Measurements from ENCODE around the gene CDC37. TPM values are rescaled to one million over a fixed set of nuclear protein-coding genes. Genes with fewer than 3 reads are reported as not detected.
A peak's percentile ranks its signal among the peaks of the same experiment; 100 is the strongest.

Gene CDC37
- total and polyA plus RNA-seq, 2 experiments from 2014 or later: 183 to 280 TPM

DNA sequence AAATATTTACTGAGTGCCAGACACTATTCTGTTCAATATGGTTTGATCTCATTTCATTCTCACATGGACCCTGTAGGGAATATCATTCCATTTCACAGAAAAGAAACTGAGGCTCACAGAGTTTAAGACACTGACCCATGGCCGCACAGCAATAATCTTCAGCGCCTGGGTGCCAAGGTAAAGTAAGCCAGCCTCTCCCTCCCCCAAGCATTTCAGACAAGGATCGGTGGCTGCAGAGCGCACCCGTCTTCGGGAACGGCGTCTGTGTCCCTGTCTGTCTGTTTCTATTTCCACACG is 12.7 kb upstream of the CDC37 start:
- no peaks in the 10 kb centered on the region for H3K79me2 ChIP-seq (replicated peaks; ENCODE audit: insufficient read depth)
- H3K27ac Mint-ChIP-seq: no peak overlapping the region
- peaks cover 23% of the 10 kb centered on the region; the same call in 1 of the 2 replicates for H3F3A ChIP-seq (replicated peaks; ENCODE audit: low read depth)
- H4K20me1 ChIP-seq (replicated peaks; ENCODE audit: insufficient read depth): no peaks in the 10 kb centered on the region
- no peaks in the 10 kb centered on the region for H3K36me3 Mint-ChIP-seq (ENCODE audit: low read depth)
- H3K4me2 ChIP-seq: peak overlapping the region; percentile 92
- no peaks in the 10 kb centered on the region for H3K9me2 ChIP-seq (ENCODE audit: insufficient read depth)
- peak overlapping the region; percentile 79 for H3K4me3 ChIP-seq
- no peak overlapping the region for H3K27ac ChIP-seq (ENCODE audit: low read depth)
- H2AFZ ChIP-seq: peak overlapping the region; percentile 96
- H3K9me3 Mint-ChIP-seq: peaks cover 7% of the 10 kb centered on the region; the same call in 2 of the 3 replicates
- peaks cover 71% of the 10 kb centered on the region for H3K27me3 ChIP-seq (ENCODE audit: insufficient read depth)
- H3K4me3 Mint-ChIP-seq: peak overlapping the region; percentile 70
- peaks cover 17% of the 10 kb centered on the region for H3K4me1 Mint-ChIP-seq
- DNase-seq (ENCODE audit: low spot score) (no peak), ATAC-seq (no peak)
- H3K4me1 ChIP-seq (ENCODE audit: insufficient read depth): peaks cover 19% of the 10 kb centered on the region
- peaks cover 52% of the 10 kb centered on the region for H3K27me3 Mint-ChIP-seq (ENCODE audit: insufficient read depth, low read depth, poor library complexity)
- no peaks in the 10 kb centered on the region for H3K36me3 ChIP-seq (ENCODE audit: insufficient read depth)
- TF ChIP-seq POLR2AphosphoS5 (IDR thresholded peaks at IDR 0.05; ENCODE audit: low read depth): no peak
- TF ChIP-seq EZH2 (IDR thresholded peaks at IDR 0.05; ENCODE audit: low read depth, unreplicated experiment): no peak
- TF ChIP-seq, protein P1, sequence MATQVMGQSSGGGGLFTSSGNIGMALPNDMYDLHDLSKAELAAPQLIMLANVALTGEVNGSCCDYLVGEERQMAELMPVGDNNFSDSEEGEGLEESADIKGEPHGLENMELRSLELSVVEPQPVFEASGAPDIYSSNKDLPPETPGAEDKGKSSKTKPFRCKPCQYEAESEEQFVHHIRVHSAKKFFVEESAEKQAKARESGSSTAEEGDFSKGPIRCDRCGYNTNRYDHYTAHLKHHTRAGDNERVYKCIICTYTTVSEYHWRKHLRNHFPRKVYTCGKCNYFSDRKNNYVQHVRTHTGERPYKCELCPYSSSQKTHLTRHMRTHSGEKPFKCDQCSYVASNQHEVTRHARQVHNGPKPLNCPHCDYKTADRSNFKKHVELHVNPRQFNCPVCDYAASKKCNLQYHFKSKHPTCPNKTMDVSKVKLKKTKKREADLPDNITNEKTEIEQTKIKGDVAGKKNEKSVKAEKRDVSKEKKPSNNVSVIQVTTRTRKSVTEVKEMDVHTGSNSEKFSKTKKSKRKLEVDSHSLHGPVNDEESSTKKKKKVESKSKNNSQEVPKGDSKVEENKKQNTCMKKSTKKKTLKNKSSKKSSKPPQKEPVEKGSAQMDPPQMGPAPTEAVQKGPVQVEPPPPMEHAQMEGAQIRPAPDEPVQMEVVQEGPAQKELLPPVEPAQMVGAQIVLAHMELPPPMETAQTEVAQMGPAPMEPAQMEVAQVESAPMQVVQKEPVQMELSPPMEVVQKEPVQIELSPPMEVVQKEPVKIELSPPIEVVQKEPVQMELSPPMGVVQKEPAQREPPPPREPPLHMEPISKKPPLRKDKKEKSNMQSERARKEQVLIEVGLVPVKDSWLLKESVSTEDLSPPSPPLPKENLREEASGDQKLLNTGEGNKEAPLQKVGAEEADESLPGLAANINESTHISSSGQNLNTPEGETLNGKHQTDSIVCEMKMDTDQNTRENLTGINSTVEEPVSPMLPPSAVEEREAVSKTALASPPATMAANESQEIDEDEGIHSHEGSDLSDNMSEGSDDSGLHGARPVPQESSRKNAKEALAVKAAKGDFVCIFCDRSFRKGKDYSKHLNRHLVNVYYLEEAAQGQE (IDR thresholded peaks at IDR 0.05; ENCODE audit: unreplicated experiment): no peak
- TF ChIP-seq, protein P2, sequence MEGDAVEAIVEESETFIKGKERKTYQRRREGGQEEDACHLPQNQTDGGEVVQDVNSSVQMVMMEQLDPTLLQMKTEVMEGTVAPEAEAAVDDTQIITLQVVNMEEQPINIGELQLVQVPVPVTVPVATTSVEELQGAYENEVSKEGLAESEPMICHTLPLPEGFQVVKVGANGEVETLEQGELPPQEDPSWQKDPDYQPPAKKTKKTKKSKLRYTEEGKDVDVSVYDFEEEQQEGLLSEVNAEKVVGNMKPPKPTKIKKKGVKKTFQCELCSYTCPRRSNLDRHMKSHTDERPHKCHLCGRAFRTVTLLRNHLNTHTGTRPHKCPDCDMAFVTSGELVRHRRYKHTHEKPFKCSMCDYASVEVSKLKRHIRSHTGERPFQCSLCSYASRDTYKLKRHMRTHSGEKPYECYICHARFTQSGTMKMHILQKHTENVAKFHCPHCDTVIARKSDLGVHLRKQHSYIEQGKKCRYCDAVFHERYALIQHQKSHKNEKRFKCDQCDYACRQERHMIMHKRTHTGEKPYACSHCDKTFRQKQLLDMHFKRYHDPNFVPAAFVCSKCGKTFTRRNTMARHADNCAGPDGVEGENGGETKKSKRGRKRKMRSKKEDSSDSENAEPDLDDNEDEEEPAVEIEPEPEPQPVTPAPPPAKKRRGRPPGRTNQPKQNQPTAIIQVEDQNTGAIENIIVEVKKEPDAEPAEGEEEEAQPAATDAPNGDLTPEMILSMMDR (conservative IDR thresholded peaks at IDR 0.05; ENCODE audit: low read depth in 2 of 2): no peak
- no peak for TF ChIP-seq EZH2phosphoT487 (IDR thresholded peaks at IDR 0.05; ENCODE audit: unreplicated experiment)
- TF ChIP-seq, protein P3, sequence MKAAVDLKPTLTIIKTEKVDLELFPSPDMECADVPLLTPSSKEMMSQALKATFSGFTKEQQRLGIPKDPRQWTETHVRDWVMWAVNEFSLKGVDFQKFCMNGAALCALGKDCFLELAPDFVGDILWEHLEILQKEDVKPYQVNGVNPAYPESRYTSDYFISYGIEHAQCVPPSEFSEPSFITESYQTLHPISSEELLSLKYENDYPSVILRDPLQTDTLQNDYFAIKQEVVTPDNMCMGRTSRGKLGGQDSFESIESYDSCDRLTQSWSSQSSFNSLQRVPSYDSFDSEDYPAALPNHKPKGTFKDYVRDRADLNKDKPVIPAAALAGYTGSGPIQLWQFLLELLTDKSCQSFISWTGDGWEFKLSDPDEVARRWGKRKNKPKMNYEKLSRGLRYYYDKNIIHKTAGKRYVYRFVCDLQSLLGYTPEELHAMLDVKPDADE (IDR thresholded peaks at IDR 0.05): no peak
- TF ChIP-seq NANOG (IDR thresholded peaks at IDR 0.05; ENCODE audit: borderline replicate concordance): no peak
- TF ChIP-seq, protein P4, sequence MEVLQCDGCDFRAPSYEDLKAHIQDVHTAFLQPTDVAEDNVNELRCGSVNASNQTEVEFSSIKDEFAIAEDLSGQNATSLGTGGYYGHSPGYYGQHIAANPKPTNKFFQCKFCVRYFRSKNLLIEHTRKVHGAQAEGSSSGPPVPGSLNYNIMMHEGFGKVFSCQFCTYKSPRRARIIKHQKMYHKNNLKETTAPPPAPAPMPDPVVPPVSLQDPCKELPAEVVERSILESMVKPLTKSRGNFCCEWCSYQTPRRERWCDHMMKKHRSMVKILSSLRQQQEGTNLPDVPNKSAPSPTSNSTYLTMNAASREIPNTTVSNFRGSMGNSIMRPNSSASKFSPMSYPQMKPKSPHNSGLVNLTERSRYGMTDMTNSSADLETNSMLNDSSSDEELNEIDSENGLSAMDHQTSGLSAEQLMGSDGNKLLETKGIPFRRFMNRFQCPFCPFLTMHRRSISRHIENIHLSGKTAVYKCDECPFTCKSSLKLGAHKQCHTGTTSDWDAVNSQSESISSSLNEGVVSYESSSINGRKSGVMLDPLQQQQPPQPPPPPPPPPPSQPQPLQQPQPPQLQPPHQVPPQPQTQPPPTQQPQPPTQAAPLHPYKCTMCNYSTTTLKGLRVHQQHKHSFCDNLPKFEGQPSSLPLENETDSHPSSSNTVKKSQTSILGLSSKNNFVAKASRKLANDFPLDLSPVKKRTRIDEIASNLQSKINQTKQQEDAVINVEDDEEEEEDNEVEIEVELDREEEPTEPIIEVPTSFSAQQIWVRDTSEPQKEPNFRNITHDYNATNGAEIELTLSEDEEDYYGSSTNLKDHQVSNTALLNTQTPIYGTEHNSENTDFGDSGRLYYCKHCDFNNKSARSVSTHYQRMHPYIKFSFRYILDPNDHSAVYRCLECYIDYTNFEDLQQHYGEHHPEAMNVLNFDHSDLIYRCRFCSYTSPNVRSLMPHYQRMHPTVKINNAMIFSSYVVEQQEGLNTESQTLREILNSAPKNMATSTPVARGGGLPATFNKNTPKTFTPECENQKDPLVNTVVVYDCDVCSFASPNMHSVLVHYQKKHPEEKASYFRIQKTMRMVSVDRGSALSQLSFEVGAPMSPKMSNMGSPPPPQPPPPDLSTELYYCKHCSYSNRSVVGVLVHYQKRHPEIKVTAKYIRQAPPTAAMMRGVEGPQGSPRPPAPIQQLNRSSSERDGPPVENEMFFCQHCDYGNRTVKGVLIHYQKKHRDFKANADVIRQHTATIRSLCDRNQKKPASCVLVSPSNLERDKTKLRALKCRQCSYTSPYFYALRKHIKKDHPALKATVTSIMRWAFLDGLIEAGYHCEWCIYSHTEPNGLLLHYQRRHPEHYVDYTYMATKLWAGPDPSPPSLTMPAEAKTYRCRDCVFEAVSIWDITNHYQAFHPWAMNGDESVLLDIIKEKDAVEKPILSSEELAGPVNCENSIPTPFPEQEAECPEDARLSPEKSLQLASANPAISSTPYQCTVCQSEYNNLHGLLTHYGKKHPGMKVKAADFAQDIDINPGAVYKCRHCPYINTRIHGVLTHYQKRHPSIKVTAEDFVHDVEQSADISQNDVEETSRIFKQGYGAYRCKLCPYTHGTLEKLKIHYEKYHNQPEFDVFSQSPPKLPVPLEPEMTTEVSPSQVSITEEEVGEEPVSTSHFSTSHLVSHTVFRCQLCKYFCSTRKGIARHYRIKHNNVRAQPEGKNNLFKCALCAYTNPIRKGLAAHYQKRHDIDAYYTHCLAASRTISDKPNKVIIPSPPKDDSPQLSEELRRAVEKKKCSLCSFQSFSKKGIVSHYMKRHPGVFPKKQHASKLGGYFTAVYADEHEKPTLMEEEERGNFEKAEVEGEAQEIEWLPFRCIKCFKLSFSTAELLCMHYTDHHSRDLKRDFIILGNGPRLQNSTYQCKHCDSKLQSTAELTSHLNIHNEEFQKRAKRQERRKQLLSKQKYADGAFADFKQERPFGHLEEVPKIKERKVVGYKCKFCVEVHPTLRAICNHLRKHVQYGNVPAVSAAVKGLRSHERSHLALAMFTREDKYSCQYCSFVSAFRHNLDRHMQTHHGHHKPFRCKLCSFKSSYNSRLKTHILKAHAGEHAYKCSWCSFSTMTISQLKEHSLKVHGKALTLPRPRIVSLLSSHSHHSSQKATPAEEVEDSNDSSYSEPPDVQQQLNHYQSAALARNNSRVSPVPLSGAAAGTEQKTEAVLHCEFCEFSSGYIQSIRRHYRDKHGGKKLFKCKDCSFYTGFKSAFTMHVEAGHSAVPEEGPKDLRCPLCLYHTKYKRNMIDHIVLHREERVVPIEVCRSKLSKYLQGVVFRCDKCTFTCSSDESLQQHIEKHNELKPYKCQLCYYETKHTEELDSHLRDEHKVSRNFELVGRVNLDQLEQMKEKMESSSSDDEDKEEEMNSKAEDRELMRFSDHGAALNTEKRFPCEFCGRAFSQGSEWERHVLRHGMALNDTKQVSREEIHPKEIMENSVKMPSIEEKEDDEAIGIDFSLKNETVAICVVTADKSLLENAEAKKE (CRISPR knock-in tag; IDR thresholded peaks at IDR 0.05): no peak
- TF ChIP-seq ZNF114 (CRISPR knock-in tag; IDR thresholded peaks at IDR 0.05): no peak
- no peak for TF ChIP-seq STAT1 (IDR thresholded peaks at IDR 0.05; ENCODE audit: unreplicated experiment)
- no peak for TF ChIP-seq JUNB (IDR thresholded peaks at IDR 0.05; ENCODE audit: unreplicated experiment)
- TF ChIP-seq CREB1 (CRISPR knock-in tag; IDR thresholded peaks at IDR 0.05; ENCODE audit: low read depth): no peak
- no peak for TF ChIP-seq ZNF331 (CRISPR knock-in tag; IDR thresholded peaks at IDR 0.05; ENCODE audit: low read depth)
